Measurements from ENCODE around the gene IAH1.

The IAH1 gene

GRCh38 chr2:9492927-9493326, 18.6 kb downstream of the IAH1 start:
- Histone ChIP-seq H3K36me3 (ENCODE audit: control insufficient read depth, low read length) (peaks cover 86% of the 10 kb centered on the region), H3F3A (ENCODE audit: control insufficient read depth, insufficient read depth) (peaks cover 2% of the 10 kb centered on the region; the same call in 1 of the 2 replicates), H3K9me2 (replicated peaks; ENCODE audit: control insufficient read depth, low read length) (no peaks in the 10 kb centered on the region), H3K4me2 (ENCODE audit: low read length) (no peak overlapping the region), H3K27me3 (ENCODE audit: control insufficient read depth, low read length) (no peaks in the 10 kb centered on the region), H3K4me3 (ENCODE audit: low read length) (no peak overlapping the region), H3K79me2 (ENCODE audit: control insufficient read depth, low read length) (no peaks in the 10 kb centered on the region), H3K27ac (ENCODE audit: low read depth, low read length) (no peak overlapping the region), H3K9me3 (ENCODE audit: control insufficient read depth, insufficient read depth, low read length) (no peaks in the 10 kb centered on the region), H4K20me1 (ENCODE audit: control insufficient read depth, insufficient read depth, low read depth, low read length) (no peaks in the 10 kb centered on the region), H3K4me1 (ENCODE audit: control insufficient read depth, low read length) (no peaks in the 10 kb centered on the region)
- no peak for TF ChIP-seq EZH2phosphoT487 (IDR thresholded peaks at IDR 0.05; ENCODE audit: borderline replicate concordance, low read length)
- TF ChIP-seq CTCF (IDR thresholded peaks at IDR 0.05; ENCODE audit: low read depth, low read length, poor library complexity, severe bottlenecking): no peak

GRCh38 chr2:9493478-9493877, 19.1 kb downstream of the IAH1 start:
- no peaks in the 10 kb centered on the region for H3K27me3 ChIP-seq (ENCODE audit: control insufficient read depth, low read length)
- H3K9me3 ChIP-seq (ENCODE audit: control insufficient read depth, insufficient read depth, low read length): no peaks in the 10 kb centered on the region
- no peak overlapping the region for H3K4me3 ChIP-seq (ENCODE audit: low read length)
- H3K9me2 ChIP-seq (replicated peaks; ENCODE audit: control insufficient read depth, low read length): no peaks in the 10 kb centered on the region
- no peaks in the 10 kb centered on the region for H3K4me1 ChIP-seq (ENCODE audit: control insufficient read depth, low read length)
- H3K79me2 ChIP-seq (ENCODE audit: control insufficient read depth, low read length): no peaks in the 10 kb centered on the region; the same call in 1 of the 2 replicates
- no peaks in the 10 kb centered on the region for H4K20me1 ChIP-seq (ENCODE audit: control insufficient read depth, insufficient read depth, low read depth, low read length)
- H3K36me3 ChIP-seq (ENCODE audit: control insufficient read depth, low read length): peaks cover 86% of the 10 kb centered on the region
- TF ChIP-seq CTCF (IDR thresholded peaks at IDR 0.05; ENCODE audit: low read depth, low read length, poor library complexity, severe bottlenecking) (no peak), EZH2phosphoT487 (IDR thresholded peaks at IDR 0.05; ENCODE audit: borderline replicate concordance, low read length) (no peak)
- H3F3A ChIP-seq (ENCODE audit: control insufficient read depth, insufficient read depth): peaks cover 2% of the 10 kb centered on the region; the same call in 1 of the 2 replicates
- H3K27ac ChIP-seq (ENCODE audit: low read depth, low read length): no peak overlapping the region
- H3K4me2 ChIP-seq (ENCODE audit: low read length): no peak overlapping the region

GRCh38 chr2:9494081-9494480, 19.7 kb downstream of the IAH1 start:
- no peaks in the 10 kb centered on the region for H3K27me3 ChIP-seq (ENCODE audit: control insufficient read depth, low read length)
- TF ChIP-seq EZH2phosphoT487 (IDR thresholded peaks at IDR 0.05; ENCODE audit: borderline replicate concordance, low read length): no peak
- TF ChIP-seq CTCF (IDR thresholded peaks at IDR 0.05; ENCODE audit: low read depth, low read length, poor library complexity, severe bottlenecking): no peak
- H4K20me1 ChIP-seq (ENCODE audit: control insufficient read depth, insufficient read depth, low read depth, low read length): no peaks in the 10 kb centered on the region
- H3K9me2 ChIP-seq (replicated peaks; ENCODE audit: control insufficient read depth, low read length): no peaks in the 10 kb centered on the region
- H3K4me3 ChIP-seq (ENCODE audit: low read length): no peak overlapping the region
- no peak overlapping the region for H3K4me2 ChIP-seq (ENCODE audit: low read length)
- H3K4me1 ChIP-seq (ENCODE audit: control insufficient read depth, low read length): no peaks in the 10 kb centered on the region
- peaks cover 2% of the 10 kb centered on the region; the same call in 1 of the 2 replicates for H3F3A ChIP-seq (ENCODE audit: control insufficient read depth, insufficient read depth)
- H3K79me2 ChIP-seq (ENCODE audit: control insufficient read depth, low read length): no peaks in the 10 kb centered on the region; the same call in 1 of the 2 replicates
- peaks cover 86% of the 10 kb centered on the region for H3K36me3 ChIP-seq (ENCODE audit: control insufficient read depth, low read length)
- H3K27ac ChIP-seq (ENCODE audit: low read depth, low read length): no peak overlapping the region
- no peaks in the 10 kb centered on the region for H3K9me3 ChIP-seq (ENCODE audit: control insufficient read depth, insufficient read depth, low read length)
